Stimulated activated naive CD8-positive, alpha-beta T cell treated with anti-CD3 and anti-CD28 coated beads, Interleukin-15, amount 100 ng/mL, for 72 hours (primary cell): ENCODE results near the gene CTIF.

Experiments used
- ATAC-seq: fragments of 150-1000 bp; cut with Tn5 transposase; 2 replicates; pipeline ENCODE4 v1.10.0; 2021; ENCODE audit warnings: mild to moderate bottlenecking, moderate library complexity
- DNase-seq, 2 donors: peaks; one replicate each; pipeline ENCODE4 v3.0.0; 2021 to 2022
- H3K27ac Mint-ChIP-seq, 2 donors: one replicate each; pipeline ENCODE4 v1.8.0; 2022; ENCODE audit warnings: mild to moderate bottlenecking in 2 of 2, mixed read lengths in 2 of 2, moderate library complexity in 2 of 2
- H3K27me3 Mint-ChIP-seq: one replicate; pipeline ENCODE4 v1.8.0; 2022; ENCODE audit warnings: mixed read lengths
- H3K4me1 Mint-ChIP-seq: one replicate; pipeline ENCODE4 v1.8.0; 2022; ENCODE audit warnings: mild to moderate bottlenecking, mixed read lengths
- H3K4me3 Mint-ChIP-seq, 2 donors: one replicate each; pipeline ENCODE4 v1.8.0; 2022; ENCODE audit warnings: mild to moderate bottlenecking in 2 of 2, mixed read lengths in 2 of 2, moderate library complexity in 1 of 2
- H3K9me3 Mint-ChIP-seq, 2 donors: one replicate each; pipeline ENCODE4 v1.8.0; 2022; ENCODE audit warnings: mixed read lengths in 2 of 2

Gene CTIF

DNA sequence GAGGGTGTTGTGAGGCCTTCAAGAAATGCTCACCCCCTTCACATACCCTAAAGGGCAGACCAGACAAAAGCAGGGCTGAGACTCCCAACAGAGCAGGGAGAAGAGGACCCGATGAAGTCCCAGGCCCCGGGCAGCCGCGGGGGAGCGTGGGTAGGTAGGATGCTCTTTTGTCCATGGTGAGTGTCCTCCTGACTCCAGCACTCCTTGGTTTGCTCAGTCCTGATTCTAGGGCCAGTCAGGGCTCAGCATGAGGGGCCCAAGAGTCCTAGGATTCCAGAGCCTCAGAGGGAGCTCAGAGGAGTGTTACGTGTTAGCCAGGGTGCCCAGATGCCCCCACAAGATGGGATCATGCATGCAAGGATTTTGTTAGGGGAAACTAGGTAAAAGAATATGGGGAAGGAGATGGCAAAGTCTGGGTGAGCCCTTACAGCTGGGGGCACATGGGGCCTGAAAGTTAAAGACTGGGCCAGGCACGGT, 347.1 kb downstream of the CTIF start:
- Mint-ChIP-seq H3K4me3 (no peak overlapping the region), H3K27me3 (no peaks in the 10 kb centered on the region), H3K4me1 (peaks cover 12% of the 10 kb centered on the region), H3K9me3 (no peaks in the 10 kb centered on the region), H3K27ac (no peak overlapping the region)
- DNase-seq (no peak), ATAC-seq (no peak)

GRCh38 chr18:48886520-48887293, 347.9 kb downstream of the CTIF start:
- DNase-seq (no peak), ATAC-seq (no peak)
- H3K4me1 Mint-ChIP-seq, result peaks cover 12% of the 10 kb centered on the region
- H3K27me3 Mint-ChIP-seq, result no peaks in the 10 kb centered on the region
- H3K9me3 Mint-ChIP-seq, result no peaks in the 10 kb centered on the region
- H3K4me3 Mint-ChIP-seq, result no peak overlapping the region
- H3K27ac Mint-ChIP-seq, result peak overlapping the region; percentile 16 to 38

GRCh38 chr18:48887294-48887904, 348.6 kb downstream of the CTIF start:
- DNase-seq (no peak), ATAC-seq (no peak)
- no peak overlapping the region for H3K4me3 Mint-ChIP-seq
- H3K9me3 Mint-ChIP-seq, result no peaks in the 10 kb centered on the region
- no peak overlapping the region for H3K27ac Mint-ChIP-seq
- H3K4me1 Mint-ChIP-seq, result peaks cover 12% of the 10 kb centered on the region
- H3K27me3 Mint-ChIP-seq, result no peaks in the 10 kb centered on the region

GRCh38 chr18:48887905-48888772, 349.3 kb downstream of the CTIF start:
- DNase-seq, result no peak
- no peaks in the 10 kb centered on the region for H3K9me3 Mint-ChIP-seq
- no peaks in the 10 kb centered on the region for H3K27me3 Mint-ChIP-seq
- peaks cover 12% of the 10 kb centered on the region for H3K4me1 Mint-ChIP-seq
- H3K27ac Mint-ChIP-seq, result peak overlapping the region; percentile 47 to 72
- ATAC-seq, result no peak
- no peak overlapping the region for H3K4me3 Mint-ChIP-seq

DNA sequence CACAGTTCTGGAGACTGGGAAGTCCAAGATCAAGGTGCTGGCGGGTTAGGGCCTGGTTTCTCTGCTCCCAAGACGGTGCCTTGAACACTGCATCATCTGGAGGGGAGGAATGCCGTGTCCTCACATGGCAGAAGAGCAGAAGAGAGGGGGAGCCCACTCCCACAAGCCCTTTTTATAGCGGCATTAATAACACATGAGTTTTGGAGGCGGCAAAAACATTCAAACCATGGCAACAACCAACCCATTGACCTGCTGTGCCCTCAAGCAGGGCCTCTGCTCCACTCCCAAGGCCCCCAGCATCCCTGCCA, 349.9 kb downstream of the CTIF start:
- Mint-ChIP-seq H3K9me3 (no peaks in the 10 kb centered on the region), H3K27me3 (no peaks in the 10 kb centered on the region), H3K27ac (no peak overlapping the region), H3K4me3 (no peak overlapping the region), H3K4me1 (peaks cover 16% of the 10 kb centered on the region)
- ATAC-seq (no peak), DNase-seq (no peak)

GRCh38 chr18:48889115-48889941, 350.5 kb downstream of the CTIF start:
- Mint-ChIP-seq H3K4me1 (peaks cover 15% of the 10 kb centered on the region), H3K27me3 (no peaks in the 10 kb centered on the region), H3K4me3 (no peak overlapping the region), H3K27ac (peak overlapping the region in 1 of 2 donors; percentile 66), H3K9me3 (no peaks in the 10 kb centered on the region)
- DNase-seq, result no peak
- no peak for ATAC-seq

GRCh38 chr18:48889981-48890762, 351.3 kb downstream of the CTIF start:
- Mint-ChIP-seq H3K4me1 (peaks cover 9% of the 10 kb centered on the region), H3K27ac (peak overlapping the region in 1 of 2 donors; percentile 66), H3K27me3 (no peaks in the 10 kb centered on the region), H3K9me3 (no peaks in the 10 kb centered on the region), H3K4me3 (no peak overlapping the region)
- DNase-seq (no peak), ATAC-seq (no peak)

GRCh38 chr18:48891721-48892120, 352.9 kb downstream of the CTIF start:
- ATAC-seq, result no peak
- Mint-ChIP-seq H3K9me3 (no peaks in the 10 kb centered on the region), H3K27ac (no peak overlapping the region), H3K4me1 (peaks cover 13% of the 10 kb centered on the region), H3K4me3 (no peak overlapping the region), H3K27me3 (no peaks in the 10 kb centered on the region)
- no peak for DNase-seq

GRCh38 chr18:48892146-48892855, 353.5 kb downstream of the CTIF start:
- peaks cover 14% of the 10 kb centered on the region for H3K4me1 Mint-ChIP-seq
- H3K4me3 Mint-ChIP-seq, result no peak overlapping the region
- no peaks in the 10 kb centered on the region for H3K9me3 Mint-ChIP-seq
- ATAC-seq (peak; percentile 21), DNase-seq (no peak)
- H3K27ac Mint-ChIP-seq, result no peak overlapping the region
- no peaks in the 10 kb centered on the region for H3K27me3 Mint-ChIP-seq

GRCh38 chr18:48893061-48893607, 354.3 kb downstream of the CTIF start:
- Mint-ChIP-seq H3K4me1 (peaks cover 13% of the 10 kb centered on the region), H3K27me3 (no peaks in the 10 kb centered on the region), H3K27ac (no peak overlapping the region), H3K9me3 (no peaks in the 10 kb centered on the region), H3K4me3 (no peak overlapping the region)
- DNase-seq (no peak), ATAC-seq (no peak)

DNA sequence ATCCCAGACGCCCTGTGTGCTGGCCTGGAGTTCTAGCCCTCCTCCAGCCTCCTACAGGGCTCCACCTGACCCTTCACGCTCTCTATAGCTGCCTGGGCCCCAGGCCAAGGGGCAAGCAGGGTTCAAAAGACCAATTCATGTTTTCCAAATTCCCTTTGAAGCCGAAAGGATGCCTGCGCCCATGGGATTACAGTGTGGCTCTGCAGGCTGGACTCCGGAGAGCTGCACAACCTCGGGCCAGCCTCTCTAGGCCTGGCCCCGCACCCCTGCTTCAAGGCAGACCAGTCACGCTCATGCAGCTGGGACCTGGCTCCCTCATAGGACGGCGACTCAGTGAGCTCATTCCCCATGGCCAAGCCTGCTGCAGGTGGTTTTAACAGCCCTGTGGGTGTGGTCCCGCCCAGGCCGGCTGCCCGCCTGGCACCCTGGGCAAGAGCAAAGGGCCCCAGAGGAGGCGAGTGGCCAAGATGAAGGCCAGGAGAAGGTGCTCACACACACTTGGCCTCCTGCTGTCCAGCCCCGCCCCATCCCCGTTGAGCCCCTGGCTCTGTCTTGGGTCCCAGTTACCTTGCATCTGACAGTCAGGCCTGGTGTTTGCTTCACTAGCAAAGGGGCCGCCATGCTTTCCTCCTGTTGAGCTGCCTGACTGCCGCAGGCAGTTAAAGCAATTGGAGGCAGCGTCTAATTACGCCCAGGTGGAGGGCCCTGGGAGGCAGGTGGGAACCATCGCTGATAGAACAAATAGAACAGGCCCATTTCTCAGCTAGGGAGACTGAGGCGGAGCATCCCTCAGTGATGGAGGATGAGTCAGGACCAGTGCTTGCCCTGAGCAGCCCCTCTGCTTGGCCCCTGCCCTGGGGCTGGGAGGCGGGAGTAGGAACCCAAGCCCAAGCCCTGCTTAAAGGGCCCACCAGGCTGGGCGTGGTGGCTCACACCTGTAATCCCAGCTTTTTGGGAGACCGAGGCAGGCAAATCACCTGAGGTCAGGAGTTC, 355.1 kb downstream of the CTIF start:
- ATAC-seq (no peak), DNase-seq (no peak)
- Mint-ChIP-seq H3K27ac (peak overlapping the region in 1 of 2 donors; percentile 71), H3K4me3 (no peak overlapping the region), H3K4me1 (peaks cover 13% of the 10 kb centered on the region), H3K27me3 (no peaks in the 10 kb centered on the region), H3K9me3 (no peaks in the 10 kb centered on the region)

- no peaks in the 10 kb centered on the region for H3K9me3 Mint-ChIP-seq
- H3K4me1 Mint-ChIP-seq, result peaks cover 15% of the 10 kb centered on the region
- H3K27me3 Mint-ChIP-seq, result no peaks in the 10 kb centered on the region
- ATAC-seq (no peak), DNase-seq (no peak)
- H3K4me3 Mint-ChIP-seq, result no peak overlapping the region
- H3K27ac Mint-ChIP-seq, result no peak overlapping the region
These were observed 356.0 kb downstream of the CTIF start for GRCh38 chr18:48894799-48895346.
